ES-I3 (cell line): ENCODE results near the gene ARHGEF12.

ENCODE experiments used
- H3K36me3 ChIP-seq: 2 replicates; pipeline ENCODE4 v1.6.1; 2013; ENCODE audit warnings: mild to moderate bottlenecking, low read length, control low read depth, moderate library complexity; ENCODE audit not compliant: insufficient read depth
- H3K4me1 ChIP-seq: 2 replicates; pipeline ENCODE4 v1.6.1; 2013; ENCODE audit warnings: mild to moderate bottlenecking, control low read depth, low read length; ENCODE audit not compliant: insufficient read depth
- H3K9ac ChIP-seq: 2 replicates; pipeline ENCODE4 v1.6.1; 2013; ENCODE audit warnings: low read depth, mild to moderate bottlenecking, low read length, moderate library complexity
- H3K9me3 ChIP-seq: 2 replicates; pipeline ENCODE4 v1.6.1; 2013; ENCODE audit warnings: mild to moderate bottlenecking, low read length, moderate library complexity; ENCODE audit not compliant: control insufficient read depth, insufficient read depth

ARHGEF12 gene

DNA sequence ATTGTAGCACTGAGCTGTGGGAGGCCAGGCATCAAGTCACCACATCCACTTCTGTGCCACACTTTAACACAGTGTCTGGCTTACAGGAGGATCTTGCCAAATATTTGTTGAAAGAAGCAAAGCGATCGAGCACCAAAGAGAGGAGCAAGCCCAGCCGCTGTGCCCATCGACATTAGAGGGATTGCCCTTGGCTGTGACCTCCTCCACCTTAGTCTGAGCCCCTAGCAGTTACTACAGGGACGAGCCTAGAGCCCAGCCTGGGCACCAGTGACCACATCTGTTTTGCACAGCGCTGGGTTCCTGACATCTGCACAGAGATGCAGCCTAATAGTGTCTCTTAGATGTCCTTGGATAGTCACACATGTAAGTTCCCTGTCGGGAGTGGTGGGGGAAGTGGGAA lies 193.0 kb downstream of the ARHGEF12 start:
- Histone ChIP-seq H3K9ac (no peak overlapping the region), H3K36me3 (no peaks in the 10 kb centered on the region), H3K9me3 (no peaks in the 10 kb centered on the region), H3K4me1 (peaks cover 15% of the 10 kb centered on the region)

DNA sequence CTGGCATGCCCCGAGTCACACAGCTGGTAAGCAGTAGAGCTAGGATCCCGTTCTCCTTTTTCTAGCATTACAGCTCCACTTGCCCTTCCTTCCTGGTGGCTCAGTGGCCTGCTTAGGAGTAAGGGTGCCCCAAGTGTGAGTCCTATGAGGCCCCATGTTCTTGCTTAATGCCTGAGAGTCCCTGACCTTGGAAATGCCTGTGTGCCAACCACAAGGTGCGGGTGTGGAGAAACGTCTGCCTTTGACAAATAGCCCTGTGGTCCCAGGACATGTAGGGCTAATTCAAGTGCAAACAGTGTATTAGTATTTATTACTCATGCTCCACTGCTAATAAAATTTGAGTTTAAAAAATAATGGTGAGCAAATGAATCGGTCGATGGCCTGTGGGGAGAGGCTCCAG lies 193.7 kb downstream of the ARHGEF12 start:
- no peaks in the 10 kb centered on the region for H3K9me3 ChIP-seq
- no peak overlapping the region for H3K9ac ChIP-seq
- H3K4me1 ChIP-seq: peaks cover 15% of the 10 kb centered on the region
- H3K36me3 ChIP-seq: no peaks in the 10 kb centered on the region

DNA sequence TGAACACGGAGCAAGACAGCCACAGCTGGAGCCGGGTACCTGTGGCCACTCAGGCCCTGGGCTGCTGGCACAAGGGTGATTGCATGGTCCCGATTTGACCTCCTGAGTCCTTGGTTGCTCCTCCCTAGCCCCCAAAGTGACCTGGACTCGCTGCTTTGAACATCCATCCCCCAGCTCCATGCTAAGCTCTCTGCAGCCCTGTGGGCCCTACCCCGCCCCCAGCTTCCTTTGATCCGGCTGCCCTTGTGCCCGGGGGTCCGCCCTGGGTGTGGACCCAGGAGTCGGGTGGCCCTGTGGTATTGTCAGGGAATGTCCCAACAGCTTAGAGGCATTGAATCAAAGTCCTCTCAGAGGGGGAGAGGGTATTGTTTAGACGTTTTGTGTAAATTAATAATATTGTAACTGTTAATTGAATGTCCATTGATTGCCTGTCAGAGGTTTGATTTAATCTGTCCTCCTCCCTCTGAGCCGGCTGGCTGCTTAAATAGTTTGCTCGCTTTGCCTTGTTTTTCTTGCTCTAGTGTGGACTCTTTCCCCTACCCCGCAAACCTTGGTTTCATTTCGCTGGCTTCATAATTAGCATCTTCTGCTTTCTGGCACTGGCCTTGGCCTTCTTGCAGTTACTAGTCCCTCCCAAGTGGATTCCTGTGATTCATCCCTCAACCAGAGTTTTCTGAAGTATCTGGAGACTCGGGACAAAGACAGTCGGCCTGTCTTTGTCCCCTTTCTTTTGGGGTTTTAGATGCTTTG lies 196.0 kb downstream of the ARHGEF12 start:
- Histone ChIP-seq H3K4me1 (peaks cover 11% of the 10 kb centered on the region), H3K9ac (no peak overlapping the region), H3K36me3 (no peaks in the 10 kb centered on the region), H3K9me3 (no peaks in the 10 kb centered on the region)

DNA sequence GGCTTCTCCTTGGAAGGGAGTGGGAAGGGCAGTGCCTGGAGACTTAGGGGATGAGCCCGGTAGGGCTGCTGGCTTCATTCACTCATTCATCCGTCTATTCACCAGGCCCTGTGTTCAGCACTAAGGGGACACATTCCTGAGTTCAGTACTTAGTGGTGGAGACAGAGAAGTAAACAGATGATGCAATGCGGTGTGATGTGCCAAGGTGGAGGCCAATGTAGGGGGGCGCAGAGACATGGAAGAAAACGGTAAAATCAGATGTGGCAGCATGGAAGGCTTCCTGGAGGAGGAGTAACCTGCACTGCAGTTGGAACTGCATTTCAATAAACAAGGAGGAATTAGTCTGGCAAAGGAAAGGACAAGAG lies 196.6 kb downstream of the ARHGEF12 start:
- Histone ChIP-seq H3K4me1 (peaks cover 11% of the 10 kb centered on the region), H3K9me3 (no peaks in the 10 kb centered on the region), H3K9ac (no peak overlapping the region), H3K36me3 (no peaks in the 10 kb centered on the region)

DNA sequence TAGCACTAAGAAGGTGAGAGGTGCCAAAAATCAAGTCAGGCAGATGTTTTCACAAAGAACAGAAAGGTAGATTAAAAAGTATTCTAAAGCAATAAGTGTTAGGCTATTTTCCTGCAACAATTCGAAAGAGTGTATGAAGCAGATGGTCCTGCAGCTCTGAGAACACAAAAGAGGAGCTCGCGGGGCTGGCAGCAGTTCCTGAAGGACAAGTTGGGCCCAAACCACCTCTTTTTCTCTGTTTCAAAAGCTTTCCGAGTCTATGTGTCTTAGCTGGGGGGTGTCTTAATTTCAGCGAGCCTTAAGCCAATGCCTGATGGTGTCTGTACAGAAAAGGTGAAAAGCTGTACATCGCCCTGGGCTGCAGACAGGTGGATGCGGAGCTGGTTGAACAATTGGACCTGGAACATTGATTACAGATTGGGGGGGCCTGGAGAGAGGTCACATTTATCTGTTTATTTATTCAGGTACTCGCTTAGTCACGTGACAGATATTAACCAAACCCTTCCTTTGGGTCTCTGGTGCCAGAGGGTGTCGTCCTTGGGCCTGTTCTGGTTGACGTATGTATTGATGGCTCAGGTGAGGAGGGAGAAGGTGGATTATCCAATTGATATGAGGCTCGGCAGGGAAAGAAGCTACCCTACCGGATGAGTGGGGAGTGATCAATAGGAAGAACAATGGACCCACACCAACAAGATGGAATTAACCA lies 200.0 kb downstream of the ARHGEF12 start:
- no peaks in the 10 kb centered on the region for H3K36me3 ChIP-seq
- no peak overlapping the region for H3K9ac ChIP-seq
- H3K9me3 ChIP-seq: no peaks in the 10 kb centered on the region
- H3K4me1 ChIP-seq: peaks cover 11% of the 10 kb centered on the region

DNA sequence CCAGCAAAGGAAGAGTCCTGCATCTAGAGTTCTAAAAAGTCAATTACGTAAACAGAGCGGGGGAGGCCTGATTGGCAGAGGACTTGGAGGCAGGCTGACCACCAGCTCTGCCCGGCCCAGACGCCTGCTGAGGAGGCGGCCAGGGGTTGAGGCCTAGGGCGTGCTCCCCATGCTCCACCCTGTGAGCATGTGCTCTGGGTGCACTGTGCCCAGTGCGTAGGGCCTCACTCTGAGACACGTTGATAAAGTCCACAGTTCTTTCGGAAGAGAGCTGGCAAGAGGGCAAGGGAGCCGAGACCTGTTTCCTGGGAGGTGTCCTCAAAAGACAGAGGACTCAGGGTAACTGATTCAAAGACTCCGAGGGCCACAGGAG lies 200.6 kb downstream of the ARHGEF12 start:
- H3K9ac ChIP-seq: no peak overlapping the region
- no peaks in the 10 kb centered on the region for H3K9me3 ChIP-seq
- peaks cover 11% of the 10 kb centered on the region for H3K4me1 ChIP-seq
- H3K36me3 ChIP-seq: no peaks in the 10 kb centered on the region

DNA sequence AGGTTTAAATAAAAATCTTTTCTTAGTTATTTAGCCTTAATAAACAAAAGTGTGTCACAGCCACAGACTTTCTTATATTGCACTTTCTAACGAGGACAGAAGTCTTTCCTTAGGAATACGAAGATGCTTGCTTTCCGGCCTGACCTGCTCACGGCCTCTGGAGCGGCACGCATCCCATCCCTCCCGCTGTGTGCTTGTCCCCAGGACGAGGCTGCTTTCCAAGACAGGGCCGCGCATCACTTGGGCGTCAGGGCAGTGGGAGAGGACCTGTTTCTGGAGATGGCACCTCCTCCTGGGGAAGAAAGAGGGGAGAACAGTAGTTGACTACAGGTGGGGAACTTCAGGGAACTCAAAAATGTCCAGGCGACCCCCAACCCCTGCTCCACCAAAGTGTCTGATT lies 201.8 kb downstream of the ARHGEF12 start:
- peaks cover 3% of the 10 kb centered on the region for H3K4me1 ChIP-seq
- H3K36me3 ChIP-seq: no peaks in the 10 kb centered on the region
- H3K9me3 ChIP-seq: peaks cover 4% of the 10 kb centered on the region; the same call in 1 of the 2 replicates
- no peak overlapping the region for H3K9ac ChIP-seq

DNA sequence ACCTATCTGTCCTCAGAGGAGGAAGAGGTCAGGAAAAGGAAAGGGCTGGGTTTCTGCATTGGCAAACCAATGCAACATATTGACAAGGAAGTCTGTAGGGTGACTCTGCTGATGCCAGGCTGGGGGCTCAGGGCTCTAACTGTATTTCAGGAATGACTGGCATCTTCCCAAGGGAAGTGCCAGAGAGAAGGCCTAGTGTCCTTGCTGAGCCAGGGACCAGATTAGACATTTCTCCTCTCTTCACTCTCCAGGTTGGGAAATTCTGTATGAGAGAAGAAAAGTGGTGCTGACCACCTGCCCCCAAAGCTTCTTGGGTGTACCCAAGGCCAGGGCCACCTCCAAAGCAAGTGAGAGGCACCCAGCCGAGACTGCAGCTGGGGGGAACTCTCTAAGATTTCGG lies 202.5 kb downstream of the ARHGEF12 start:
- H3K9me3 ChIP-seq: peaks cover 4% of the 10 kb centered on the region; the same call in 1 of the 2 replicates
- no peak overlapping the region for H3K9ac ChIP-seq
- no peaks in the 10 kb centered on the region for H3K4me1 ChIP-seq
- no peaks in the 10 kb centered on the region for H3K36me3 ChIP-seq
